Body of pancreas (tissue), 4 donors: ENCODE results near the gene KIF13A. TPM values are rescaled to one million over a fixed set of nuclear protein-coding genes. Genes with fewer than 3 reads are reported as not detected.
"Not testable (repeated sequence)": the region's sequence is repeated elsewhere in the genome, so short reads cannot be mapped to it uniquely, and the experiment has no call there.

Experiments used
- ATAC-seq: fragments of 150-250 bp; one replicate; pipeline ENCODE4 v1.9.1; 2016
- DNase-seq, 4 donors: peaks; one replicate each; pipeline ENCODE4 v3.0.0-alpha.2; 2019
- H3K27ac ChIP-seq, 4 donors: fragments of 200-600 bp; sonication (generic); 1 replicate in 3 of 4; 2 replicates in 1 of 4; pipeline versions ENCODE4 v1.5.1 to v1.6.1; 2016 to 2019; ENCODE audit warnings: mild to moderate bottlenecking in 1 of 4, mixed read lengths in 1 of 4, moderate library complexity in 1 of 4
- H3K27me3 ChIP-seq, 2 donors: fragments of 200-600 bp; sonication (generic); one replicate each; pipeline ENCODE4 v1.6.0; 2016; ENCODE audit warnings: mild to moderate bottlenecking in 1 of 2
- H3K36me3 ChIP-seq, 2 donors: fragments of 200-600 bp; sonication (generic); replicated peaks in 1 of 2; 2 replicates each; pipeline ENCODE4 v1.5.1; 2016; ENCODE audit warnings: low read depth in 2 of 2; ENCODE audit not compliant: insufficient read depth in 1 of 2
- H3K4me1 ChIP-seq: fragments of 200-600 bp; sonication (generic); one replicate; pipeline ENCODE4 v1.6.0; 2016
- H3K4me3 ChIP-seq, 2 donors: fragments of 200-600 bp; sonication (generic); 1 replicate in 1 of 2; 2 replicates in 1 of 2; pipeline ENCODE4 v1.5.1; 2016 to 2019
- H3K9me3 ChIP-seq, 3 donors: fragments of 200-600 bp; sonication (generic); 1 replicate in 2 of 3; 2 replicates in 1 of 3; pipeline ENCODE4 v1.5.1; 2016
- POLR2A ChIP-seq, 3 donors: fragments of 450-650 bp; IDR thresholded peaks; one replicate each; pipeline ENCODE4 v1.6.1; 2016; ENCODE audit warnings: antibody characterized with exemption in 3 of 3, mild to moderate bottlenecking in 2 of 3
- WGBS, 2 donors: methylation state at CpG; one replicate each; pipeline ENCODE4 v1.1.5; 2017; 5-methylcytosine and 5-hydroxymethylcytosine counted together
- intact Hi-C: fragments of 100-400 bp; cut with DNase I; formaldehyde crosslinking; loops from one replicate; pipeline ENCODE4 v1.15.1; 2023
- total RNA-seq, 2 donors: library from RNA; depleted of rRNA; stranded (reverse); fragments of >200 nt; gene quantifications; one replicate each; pipeline ENCODE4 v1.1.0, GENCODE V29; 2016
- TF ChIP-seq, protein P1 (sequence below), 7 experiments: fragments of 450-650 bp in 4 of 7; fragments of 200-600 bp in 3 of 7; sonication (generic) in 3 of 7; IDR thresholded peaks; one replicate each; pipeline ENCODE4 v1.5.1; 2016 to 2019; ENCODE audit warnings: antibody characterized with exemption in 7 of 7

Gene KIF13A
- total RNA-seq, 2 donors from 2014 or later, result 13.2 to 17.1 TPM

DNA sequence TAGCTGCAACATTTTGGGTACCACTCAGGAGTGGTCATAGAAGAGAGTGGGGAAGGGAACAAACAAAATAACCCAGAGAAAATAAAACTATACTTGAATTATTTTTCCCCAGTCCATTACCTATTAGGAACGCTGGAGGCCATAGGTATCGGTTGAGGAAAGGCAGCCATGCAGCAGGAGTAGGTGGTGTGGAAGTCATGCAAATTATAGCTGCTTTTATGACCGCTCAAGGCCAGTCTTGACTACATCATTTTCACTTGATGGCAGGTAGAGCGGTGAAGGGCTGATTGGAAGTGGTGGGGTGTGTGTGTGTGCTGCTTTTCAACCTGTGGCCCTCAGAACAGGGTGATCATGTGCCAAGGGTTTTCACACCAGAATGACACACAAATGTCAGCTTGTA is 36.5 kb upstream of the KIF13A start:
- H3K36me3 ChIP-seq, result no peaks in the 10 kb centered on the region
- TF ChIP-seq, protein P1, sequence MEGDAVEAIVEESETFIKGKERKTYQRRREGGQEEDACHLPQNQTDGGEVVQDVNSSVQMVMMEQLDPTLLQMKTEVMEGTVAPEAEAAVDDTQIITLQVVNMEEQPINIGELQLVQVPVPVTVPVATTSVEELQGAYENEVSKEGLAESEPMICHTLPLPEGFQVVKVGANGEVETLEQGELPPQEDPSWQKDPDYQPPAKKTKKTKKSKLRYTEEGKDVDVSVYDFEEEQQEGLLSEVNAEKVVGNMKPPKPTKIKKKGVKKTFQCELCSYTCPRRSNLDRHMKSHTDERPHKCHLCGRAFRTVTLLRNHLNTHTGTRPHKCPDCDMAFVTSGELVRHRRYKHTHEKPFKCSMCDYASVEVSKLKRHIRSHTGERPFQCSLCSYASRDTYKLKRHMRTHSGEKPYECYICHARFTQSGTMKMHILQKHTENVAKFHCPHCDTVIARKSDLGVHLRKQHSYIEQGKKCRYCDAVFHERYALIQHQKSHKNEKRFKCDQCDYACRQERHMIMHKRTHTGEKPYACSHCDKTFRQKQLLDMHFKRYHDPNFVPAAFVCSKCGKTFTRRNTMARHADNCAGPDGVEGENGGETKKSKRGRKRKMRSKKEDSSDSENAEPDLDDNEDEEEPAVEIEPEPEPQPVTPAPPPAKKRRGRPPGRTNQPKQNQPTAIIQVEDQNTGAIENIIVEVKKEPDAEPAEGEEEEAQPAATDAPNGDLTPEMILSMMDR (IDR thresholded peaks at IDR 0.05), result no peak
- ATAC-seq (no peak), DNase-seq (no peak)
- WGBS, 2 donors, result 79 to 90% methylated on average over 4 of the region's 4 CpGs
- H3K27me3 ChIP-seq, result no peaks in the 10 kb centered on the region
- no peaks in the 10 kb centered on the region for H3K4me1 ChIP-seq
- H3K4me3 ChIP-seq, result no peak overlapping the region
- no peaks in the 10 kb centered on the region for H3K9me3 ChIP-seq
- intact Hi-C loops, result no loop called here
- no peak overlapping the region for H3K27ac ChIP-seq

DNA sequence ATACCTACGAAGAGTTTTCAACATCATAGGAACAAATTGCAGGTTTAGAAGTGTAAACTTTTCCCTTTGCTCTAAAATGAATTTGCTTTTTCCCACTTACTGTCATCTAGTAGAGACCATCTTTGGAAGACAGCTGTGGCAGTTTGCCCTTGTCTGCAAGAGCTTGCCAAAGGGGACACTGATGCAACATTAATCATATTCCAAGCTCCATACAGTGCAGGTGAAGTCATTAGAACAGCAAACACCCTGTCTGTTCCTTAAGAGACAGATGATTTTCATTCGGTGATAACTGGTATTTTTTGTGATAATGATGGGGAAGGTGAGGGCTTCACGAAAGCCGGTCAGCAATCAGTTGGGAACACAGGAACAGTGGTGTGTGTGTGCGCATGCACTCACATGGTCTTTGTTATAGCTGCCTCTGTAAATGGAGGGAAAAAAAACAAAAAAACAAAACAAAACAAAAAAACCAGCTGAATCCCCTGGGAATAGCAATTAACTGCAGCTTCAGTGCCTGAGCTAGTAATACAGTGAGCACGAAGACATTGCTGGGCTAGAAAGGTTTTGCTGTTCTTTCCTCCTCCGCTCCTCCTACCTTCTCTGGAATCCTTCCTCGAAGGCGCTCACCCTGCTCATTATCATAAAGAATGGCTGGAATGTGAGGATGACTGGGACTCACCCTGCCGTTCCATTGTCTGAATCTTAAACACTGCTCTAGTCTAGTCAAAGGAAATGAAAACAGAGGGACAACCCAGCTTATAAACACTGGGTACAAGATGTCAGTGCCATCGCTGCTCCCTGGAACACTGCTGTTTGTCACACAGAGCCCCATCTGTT is 35.2 kb upstream of the KIF13A start:
- ATAC-seq, result no peak

DNA sequence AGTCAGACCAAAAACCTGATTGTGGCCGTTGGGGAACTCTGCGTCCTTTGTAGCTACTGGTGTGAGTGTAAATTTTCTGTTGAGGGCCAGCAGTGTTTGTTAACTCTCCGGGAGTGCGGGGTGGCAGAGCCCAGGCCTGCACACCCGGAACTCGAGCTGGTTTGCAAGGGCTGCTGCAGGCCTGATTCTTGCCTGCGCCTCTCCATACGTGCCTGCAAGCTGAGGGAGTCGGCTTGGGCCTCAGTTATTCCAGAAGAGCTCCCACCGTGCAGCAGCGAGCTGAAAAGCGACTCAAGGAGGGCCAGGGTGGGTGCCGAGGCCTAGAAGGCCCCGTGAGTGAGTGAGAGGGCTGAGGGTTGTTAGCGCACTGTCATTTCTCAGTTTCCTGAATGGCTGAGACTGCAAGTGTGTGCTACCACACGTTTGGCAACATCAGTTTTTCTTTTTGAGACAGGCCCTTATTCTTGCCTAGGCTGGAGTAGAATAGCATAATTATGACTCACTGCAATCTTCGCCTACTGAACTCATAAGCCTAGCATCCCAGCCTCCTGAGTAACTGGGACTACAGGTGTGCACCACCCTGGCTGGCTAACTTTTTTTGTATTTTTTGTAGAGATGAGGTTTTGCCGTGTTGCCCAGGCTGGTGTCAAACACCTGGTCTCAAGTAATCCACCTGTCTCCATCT is 33.9 kb upstream of the KIF13A start:
- H3K9me3 ChIP-seq, result no peaks in the 10 kb centered on the region
- ATAC-seq (no peak), DNase-seq (no peak)
- no peaks in the 10 kb centered on the region for H3K36me3 ChIP-seq
- no peaks in the 10 kb centered on the region for H3K4me1 ChIP-seq
- no peak overlapping the region for H3K4me3 ChIP-seq
- WGBS, 2 donors, result 77 to 82% methylated on average over 7 to 18 of the region's 18 CpGs
- intact Hi-C loops, result no loop called here
- H3K27me3 ChIP-seq, result no peaks in the 10 kb centered on the region
- TF ChIP-seq, protein P1 (IDR thresholded peaks at IDR 0.05), result no peak
- TF ChIP-seq POLR2A (IDR thresholded peaks at IDR 0.05), result no peak
- no peak overlapping the region for H3K27ac ChIP-seq

More for the DNA sequence above, 35.2 kb upstream of the KIF13A start:
- H3K27ac ChIP-seq, result no peak overlapping the region
- no peak for DNase-seq
- no peaks in the 10 kb centered on the region for H3K36me3 ChIP-seq
- no peaks in the 10 kb centered on the region for H3K9me3 ChIP-seq
- TF ChIP-seq, protein P1 (IDR thresholded peaks at IDR 0.05), result no peak
- no peak for TF ChIP-seq POLR2A (IDR thresholded peaks at IDR 0.05)
- intact Hi-C loops, result no loop called here
- H3K4me1 ChIP-seq, result no peaks in the 10 kb centered on the region
- H3K27me3 ChIP-seq, result no peaks in the 10 kb centered on the region
- no peak overlapping the region for H3K4me3 ChIP-seq
- 61 to 70% methylated on average over 11 of the region's 11 CpGs for WGBS, 2 donors

DNA sequence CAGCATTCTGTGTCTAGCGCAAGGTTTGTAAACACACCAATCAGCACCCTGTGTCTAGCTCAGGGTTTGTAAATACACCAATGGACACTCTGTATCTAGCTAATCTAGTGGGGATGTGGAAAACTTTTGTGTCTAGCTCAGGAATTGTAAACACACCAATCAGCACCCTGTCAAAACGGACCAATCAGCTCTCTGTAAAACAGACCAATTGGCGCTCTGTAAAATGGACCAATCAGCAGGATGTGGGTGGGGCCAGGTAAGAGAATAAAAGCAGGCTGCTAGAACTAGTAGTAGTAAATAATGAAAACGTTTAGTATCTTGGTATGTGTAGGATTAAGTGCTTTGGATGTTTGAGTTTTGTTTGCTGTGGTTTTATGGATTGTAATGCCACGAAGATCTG is 33.1 kb upstream of the KIF13A start:
- ATAC-seq, H3K36me3 ChIP-seq, H3K9me3 ChIP-seq, H3K4me3 ChIP-seq, H3K27ac ChIP-seq, H3K4me1 ChIP-seq, DNase-seq, intact Hi-C loops, H3K27me3 ChIP-seq: not testable (repeated sequence)
- WGBS, 2 donors, result 65 to 70% methylated on average over 4 to 5 of the region's 5 CpGs

DNA sequence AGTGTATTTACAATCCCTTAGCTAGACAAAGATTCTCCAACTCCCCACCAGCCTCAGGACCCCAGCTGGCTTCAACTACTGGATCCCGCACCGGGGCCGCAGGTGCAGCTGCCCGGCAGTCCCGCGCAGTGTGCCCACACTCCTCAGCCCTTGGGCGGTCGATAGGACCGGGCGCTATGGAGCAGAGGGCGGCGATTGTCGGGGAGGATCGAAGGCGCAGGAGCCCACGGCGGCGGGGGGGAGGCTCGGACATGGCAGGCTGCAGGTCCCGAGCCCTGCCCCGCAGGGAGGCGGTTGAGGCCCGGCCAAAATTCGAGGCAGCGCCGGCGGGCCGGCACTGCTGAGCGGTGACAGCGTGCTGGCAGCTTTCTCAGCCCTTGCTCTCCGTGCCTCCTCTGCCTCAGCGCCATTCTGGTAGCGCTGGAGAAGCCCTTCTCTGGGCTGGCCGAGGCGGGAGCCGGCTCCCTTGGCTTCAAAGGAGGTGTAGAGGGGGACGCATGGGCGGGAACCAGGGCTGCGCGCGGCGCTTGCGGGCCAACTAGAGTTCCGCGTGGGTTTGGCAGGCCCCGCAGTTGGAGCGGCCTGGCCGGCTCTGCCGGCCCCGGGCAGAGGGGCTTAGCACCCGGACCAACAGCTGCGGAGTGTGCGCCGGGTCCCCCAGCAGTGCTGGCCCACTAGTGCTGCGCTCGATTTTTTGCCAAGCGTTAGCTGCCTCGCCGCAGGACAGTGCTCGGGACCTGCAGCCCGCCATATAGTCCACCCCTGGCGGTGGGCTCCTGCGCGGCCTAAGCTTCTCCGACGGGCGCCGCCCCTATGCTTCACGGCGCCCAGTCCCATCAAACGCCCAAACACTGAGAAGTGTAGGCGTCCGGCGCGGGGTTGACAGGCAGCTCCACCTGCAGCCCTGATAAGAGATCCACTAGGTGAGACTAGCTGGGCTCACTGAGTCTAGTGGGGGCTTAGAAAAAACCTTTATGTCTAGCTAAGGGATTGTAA is 32.4 kb upstream of the KIF13A start:
- no peak overlapping the region for H3K27ac ChIP-seq
- intact Hi-C loops, result no loop called here
- WGBS, 2 donors, result 73 to 77% methylated on average over 27 to 57 of the region's 75 CpGs
- no peaks in the 10 kb centered on the region for H3K4me1 ChIP-seq
- TF ChIP-seq, protein P1 (IDR thresholded peaks at IDR 0.05), result no peak
- no peak for TF ChIP-seq POLR2A (IDR thresholded peaks at IDR 0.05)
- no peaks in the 10 kb centered on the region for H3K9me3 ChIP-seq
- DNase-seq, result no peak
- no peak for ATAC-seq
- no peaks in the 10 kb centered on the region for H3K27me3 ChIP-seq
- H3K36me3 ChIP-seq, result no peaks in the 10 kb centered on the region
- no peak overlapping the region for H3K4me3 ChIP-seq

DNA sequence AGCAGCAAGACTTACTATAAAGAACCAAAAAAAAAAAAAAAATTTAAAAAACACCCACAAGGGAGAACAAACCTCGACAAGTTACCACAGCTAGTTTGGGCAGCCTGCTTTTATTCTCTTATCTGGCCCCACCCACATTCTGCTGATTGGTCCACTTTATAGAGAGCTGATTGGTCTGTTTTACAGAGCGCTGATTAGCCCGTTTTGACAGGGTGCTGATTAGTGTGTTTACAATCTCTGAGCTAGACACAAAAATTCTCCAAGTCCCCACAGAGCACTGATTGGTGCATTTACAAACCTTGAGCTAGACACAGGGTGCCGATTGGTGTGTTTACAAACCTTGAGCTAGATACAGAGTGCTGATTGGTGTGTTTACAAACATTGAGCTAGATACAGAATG is 31.7 kb upstream of the KIF13A start:
- H3K36me3 ChIP-seq, H3K27me3 ChIP-seq, H3K4me1 ChIP-seq, H3K27ac ChIP-seq, DNase-seq, H3K4me3 ChIP-seq, ATAC-seq, H3K9me3 ChIP-seq, intact Hi-C loops: not testable (repeated sequence)
- WGBS, 2 donors, result 28 to 42% methylated on average over 4 of the region's 4 CpGs
